ENCODE results near the gene CA12.

Gene CA12

DNA sequence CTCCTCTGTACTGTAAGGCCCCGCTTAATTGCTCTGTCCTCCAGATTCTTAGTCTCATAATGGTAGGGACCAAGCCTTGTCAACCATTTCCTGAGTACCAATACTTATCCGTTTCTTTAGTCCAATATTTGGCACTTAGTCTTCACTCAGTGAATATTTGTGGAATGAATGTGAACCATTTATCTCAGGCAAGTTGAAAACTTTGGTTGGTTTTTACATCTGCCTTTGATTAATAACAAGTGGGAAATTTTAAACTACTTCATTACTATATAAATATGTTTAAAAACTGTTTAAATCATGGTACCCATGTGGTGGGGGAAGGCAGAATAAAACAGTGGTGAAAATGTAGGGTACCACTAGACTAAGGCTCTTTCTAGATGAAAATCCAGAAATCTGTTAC is 15.2 kb downstream of the CA12 start:
- Histone ChIP-seq H3K4me1 (ENCODE audit: insufficient read depth, low read length) (peaks cover 20% of the 10 kb centered on the region), H3K27ac (ENCODE audit: low read depth, low read length) (no peak overlapping the region), H3K36me3 (ENCODE audit: insufficient read depth, low read length) (no peaks in the 10 kb centered on the region), H3K27me3 (ENCODE audit: insufficient read depth, low read length) (no peaks in the 10 kb centered on the region), H3K9me3 (ENCODE audit: insufficient read depth, low read depth, low read length) (no peaks in the 10 kb centered on the region), H3K4me3 (ENCODE audit: low read length) (no peak overlapping the region), H3K9ac (ENCODE audit: low read depth, low read length) (no peak overlapping the region)
- 97% methylated on average over 2 of the region's 2 CpGs for WGBS

DNA sequence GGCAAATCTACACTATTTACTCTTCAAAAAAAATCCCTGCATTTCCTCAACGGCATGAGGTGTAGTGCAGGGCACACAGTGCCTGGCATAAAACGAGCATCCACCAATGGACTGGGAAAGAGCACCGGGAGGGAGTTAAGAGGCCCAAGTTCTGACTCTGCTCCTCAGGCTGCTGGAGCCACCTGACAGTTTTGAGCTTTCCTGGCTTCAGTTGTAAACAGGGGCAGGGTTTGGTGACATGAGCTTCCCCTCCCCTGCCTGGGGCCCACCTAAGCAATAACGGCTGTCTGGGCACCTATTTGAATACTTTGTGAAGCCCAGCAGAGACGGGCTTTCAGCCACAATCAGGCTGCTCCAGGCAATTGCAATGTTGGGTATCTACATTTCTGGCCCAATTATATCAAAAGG is 16.4 kb downstream of the CA12 start:
- WGBS, result 83% methylated on average over 5 of the region's 5 CpGs

DNA sequence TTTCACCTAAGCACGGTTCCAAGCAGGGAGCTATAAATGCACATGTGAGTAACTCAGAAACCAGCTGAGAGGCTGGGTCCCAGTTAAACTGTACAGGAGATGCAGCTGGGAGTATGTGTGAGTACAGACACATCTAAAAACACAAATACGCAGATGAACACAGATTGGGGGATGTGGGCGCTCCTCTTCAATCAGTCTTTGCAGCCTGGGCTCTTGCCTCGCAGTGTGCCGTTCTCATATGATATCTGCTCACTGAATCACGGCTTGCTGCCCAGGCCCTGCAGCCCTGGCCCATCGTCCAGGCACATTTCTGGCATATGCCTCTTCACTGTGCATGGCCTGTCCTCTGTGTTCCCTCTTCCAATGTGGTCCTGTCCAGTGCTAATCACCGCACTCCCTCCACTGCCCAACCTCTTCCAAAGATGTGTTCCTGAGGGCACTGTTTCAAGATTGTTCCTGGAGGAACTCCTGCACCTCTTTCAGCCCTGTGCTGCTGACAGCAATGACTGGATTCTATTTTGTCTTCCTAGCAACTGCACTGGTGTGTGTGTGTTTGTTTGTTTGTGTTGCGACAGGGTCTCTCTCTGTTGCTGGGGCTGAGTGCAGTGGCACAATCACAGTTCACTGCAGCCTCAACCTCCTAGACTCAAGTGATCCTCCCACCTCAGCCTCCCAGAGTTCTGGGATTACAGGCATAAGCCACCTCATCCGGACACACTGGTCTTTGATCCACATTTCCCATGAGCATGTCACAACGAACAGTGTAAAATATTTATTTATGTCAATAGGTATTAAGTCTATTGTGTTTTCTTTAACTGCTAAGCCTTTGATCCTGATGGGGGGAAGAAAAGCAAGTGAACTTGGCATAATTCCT is 17.0 kb downstream of the CA12 start:
- WGBS, result 91% methylated on average over 10 of the region's 11 CpGs
- Histone ChIP-seq H3K27me3 (ENCODE audit: insufficient read depth, low read length) (no peaks in the 10 kb centered on the region), H3K9ac (ENCODE audit: low read depth, low read length) (no peak overlapping the region), H3K27ac (ENCODE audit: low read depth, low read length) (no peak overlapping the region), H3K4me3 (ENCODE audit: low read length) (no peak overlapping the region), H3K36me3 (ENCODE audit: insufficient read depth, low read length) (no peaks in the 10 kb centered on the region), H3K9me3 (ENCODE audit: insufficient read depth, low read depth, low read length) (no peaks in the 10 kb centered on the region), H3K4me1 (ENCODE audit: insufficient read depth, low read length) (peaks cover 14% of the 10 kb centered on the region; the same call in 1 of the 2 replicates)

More for the DNA sequence above, 16.4 kb downstream of the CA12 start:
- Histone ChIP-seq H3K27ac (ENCODE audit: low read depth, low read length) (no peak overlapping the region), H3K9ac (ENCODE audit: low read depth, low read length) (no peak overlapping the region), H3K27me3 (ENCODE audit: insufficient read depth, low read length) (no peaks in the 10 kb centered on the region), H3K36me3 (ENCODE audit: insufficient read depth, low read length) (no peaks in the 10 kb centered on the region), H3K4me3 (ENCODE audit: low read length) (no peak overlapping the region), H3K9me3 (ENCODE audit: insufficient read depth, low read depth, low read length) (no peaks in the 10 kb centered on the region), H3K4me1 (ENCODE audit: insufficient read depth, low read length) (peaks cover 15% of the 10 kb centered on the region; the same call in 1 of the 2 replicates)

DNA sequence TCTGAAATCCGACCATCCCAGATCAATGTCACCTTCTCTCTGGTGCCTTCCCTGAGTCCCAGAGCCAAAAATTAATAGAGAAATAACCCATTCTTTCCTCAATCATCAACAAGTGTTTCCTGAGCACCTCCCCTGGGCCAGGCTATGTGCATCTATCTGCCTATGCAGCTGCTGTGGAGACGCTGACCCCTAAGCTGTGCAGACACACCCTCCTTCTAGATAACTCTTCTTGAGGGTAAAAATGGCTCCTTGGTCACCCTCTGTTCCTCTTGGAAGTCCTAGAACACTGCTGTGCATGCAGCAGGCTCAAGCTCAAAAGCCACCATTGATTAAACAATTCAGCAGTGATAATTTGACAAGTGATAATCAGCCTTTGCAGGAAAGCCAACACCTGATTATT is 18.4 kb downstream of the CA12 start:
- Histone ChIP-seq H3K4me3 (ENCODE audit: low read length) (no peak overlapping the region), H3K36me3 (ENCODE audit: insufficient read depth, low read length) (no peaks in the 10 kb centered on the region), H3K4me1 (ENCODE audit: insufficient read depth, low read length) (peaks cover 10% of the 10 kb centered on the region; the same call in 1 of the 2 replicates), H3K27me3 (ENCODE audit: insufficient read depth, low read length) (no peaks in the 10 kb centered on the region), H3K27ac (ENCODE audit: low read depth, low read length) (no peak overlapping the region), H3K9me3 (ENCODE audit: insufficient read depth, low read depth, low read length) (no peaks in the 10 kb centered on the region), H3K9ac (ENCODE audit: low read depth, low read length) (no peak overlapping the region)
- 86% methylated on average over 2 of the region's 2 CpGs for WGBS

DNA sequence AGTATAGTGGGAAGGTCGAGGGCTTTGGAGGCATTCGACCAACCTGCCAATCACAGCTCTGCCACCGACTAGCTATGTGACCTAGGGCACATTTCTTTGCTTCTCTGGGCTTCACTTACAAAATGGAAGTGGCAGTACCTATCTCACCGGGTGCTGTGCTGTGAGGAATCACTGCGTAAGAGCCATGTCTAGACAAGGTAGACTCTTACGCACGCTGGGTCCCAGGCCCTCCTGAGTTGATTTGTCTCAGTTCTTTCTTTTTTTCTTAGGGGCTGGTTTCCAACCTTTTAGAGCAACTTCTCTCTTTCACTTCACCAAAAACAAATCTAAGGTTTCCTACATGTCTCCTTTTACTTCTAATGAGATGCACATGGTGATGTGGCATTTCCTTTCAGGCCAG is 18.8 kb downstream of the CA12 start:
- Histone ChIP-seq H3K9me3 (ENCODE audit: insufficient read depth, low read depth, low read length) (no peaks in the 10 kb centered on the region), H3K4me1 (ENCODE audit: insufficient read depth, low read length) (peaks cover 10% of the 10 kb centered on the region; the same call in 1 of the 2 replicates), H3K27me3 (ENCODE audit: insufficient read depth, low read length) (no peaks in the 10 kb centered on the region), H3K9ac (ENCODE audit: low read depth, low read length) (no peak overlapping the region), H3K36me3 (ENCODE audit: insufficient read depth, low read length) (no peaks in the 10 kb centered on the region), H3K27ac (ENCODE audit: low read depth, low read length) (no peak overlapping the region), H3K4me3 (ENCODE audit: low read length) (no peak overlapping the region)
- 96% methylated on average over 7 of the region's 7 CpGs for WGBS

DNA sequence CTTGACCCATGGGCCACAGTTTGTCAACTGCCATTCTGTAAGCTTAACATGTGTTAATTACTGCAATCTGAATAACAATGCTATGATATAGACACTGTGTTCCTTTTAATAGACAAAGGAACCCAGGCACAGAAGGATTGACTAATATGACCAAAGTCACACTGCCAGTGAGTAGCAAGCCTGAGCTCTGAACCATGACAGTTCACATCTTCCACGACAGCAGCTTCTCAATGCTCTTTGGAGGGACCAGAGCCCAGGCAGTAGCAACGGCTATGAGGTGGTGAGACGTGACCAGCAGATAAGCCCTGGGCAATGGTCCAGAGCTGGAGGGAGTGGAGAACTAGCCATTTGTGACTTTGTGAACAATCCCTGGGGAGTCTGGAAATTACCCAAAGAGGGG is 19.4 kb downstream of the CA12 start:
- H3K27ac ChIP-seq (ENCODE audit: low read depth, low read length), result no peak overlapping the region
- WGBS, result 91% methylated on average over 3 of the region's 3 CpGs
- no peak overlapping the region for H3K9ac ChIP-seq (ENCODE audit: low read depth, low read length)
- no peak overlapping the region for H3K4me3 ChIP-seq (ENCODE audit: low read length)
- H3K27me3 ChIP-seq (ENCODE audit: insufficient read depth, low read length), result no peaks in the 10 kb centered on the region
- no peaks in the 10 kb centered on the region for H3K9me3 ChIP-seq (ENCODE audit: insufficient read depth, low read depth, low read length)
- H3K4me1 ChIP-seq (ENCODE audit: insufficient read depth, low read length), result peaks cover 10% of the 10 kb centered on the region; the same call in 1 of the 2 replicates
- no peaks in the 10 kb centered on the region for H3K36me3 ChIP-seq (ENCODE audit: insufficient read depth, low read length)

DNA sequence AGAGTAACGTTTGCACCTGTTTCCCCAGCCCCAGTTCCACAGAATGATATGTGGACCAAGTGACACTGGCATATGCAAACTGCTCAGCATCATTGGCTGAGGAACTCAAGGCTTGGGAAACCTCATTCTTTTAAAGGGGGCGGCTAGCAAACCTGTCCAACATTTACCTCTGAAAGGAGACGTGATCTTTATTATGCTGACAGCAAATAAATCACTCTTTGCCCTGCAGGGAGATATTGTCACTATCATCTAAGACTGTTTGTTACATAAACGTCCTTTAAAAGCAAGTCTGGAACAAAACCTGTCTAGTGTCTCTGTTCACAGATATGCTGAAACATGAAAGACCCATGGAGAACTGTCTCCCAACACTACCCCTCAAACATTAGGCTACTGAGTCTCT is 21.5 kb downstream of the CA12 start:
- H3K27me3 ChIP-seq (ENCODE audit: insufficient read depth, low read length), result no peaks in the 10 kb centered on the region
- no peaks in the 10 kb centered on the region for H3K9me3 ChIP-seq (ENCODE audit: insufficient read depth, low read depth, low read length)
- H3K9ac ChIP-seq (ENCODE audit: low read depth, low read length), result no peak overlapping the region
- H3K4me3 ChIP-seq (ENCODE audit: low read length), result no peak overlapping the region
- H3K36me3 ChIP-seq (ENCODE audit: insufficient read depth, low read length), result no peaks in the 10 kb centered on the region
- peaks cover 10% of the 10 kb centered on the region; the same call in 1 of the 2 replicates for H3K4me1 ChIP-seq (ENCODE audit: insufficient read depth, low read length)
- WGBS, result 83% methylated on average over 4 of the region's 4 CpGs
- H3K27ac ChIP-seq (ENCODE audit: low read depth, low read length), result no peak overlapping the region

DNA sequence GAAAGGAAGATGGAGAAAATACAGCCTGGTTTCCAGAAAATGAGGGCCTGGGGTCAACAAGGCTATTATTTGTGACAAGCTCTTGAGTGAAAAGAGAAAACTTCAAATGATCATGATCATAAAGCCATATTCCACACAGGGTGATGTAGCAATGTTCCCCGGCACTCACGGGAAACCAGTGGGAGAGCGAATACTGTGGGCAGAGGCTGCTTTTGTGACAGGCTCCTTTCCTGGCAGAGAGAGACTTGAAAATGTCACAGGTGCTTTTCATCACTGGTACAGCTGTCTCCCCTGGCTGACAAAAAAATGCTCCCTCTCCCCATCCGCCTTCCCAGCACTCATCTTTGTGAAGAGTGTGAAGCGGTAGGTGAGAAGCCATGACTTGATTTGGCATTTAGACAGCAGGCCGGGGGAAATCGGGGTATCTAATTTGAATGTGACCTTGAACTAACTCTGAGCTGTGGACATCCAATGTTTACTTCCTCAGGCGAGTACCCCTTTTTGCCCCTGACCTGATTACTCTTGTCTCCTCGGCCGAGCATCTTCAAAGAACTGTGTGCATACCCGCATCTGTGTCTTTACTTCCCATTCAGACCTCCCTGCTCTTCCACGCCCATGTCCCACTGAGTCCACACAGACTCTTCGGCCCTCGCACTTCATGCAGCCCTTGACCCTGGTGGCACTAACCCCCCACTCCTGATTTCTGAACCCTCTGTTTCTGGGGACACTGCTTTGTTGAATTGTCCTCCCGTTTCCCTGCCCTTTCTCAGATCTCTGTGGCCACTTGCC is 23.2 kb downstream of the CA12 start:
- Histone ChIP-seq H3K4me3 (ENCODE audit: low read length) (no peak overlapping the region), H3K27me3 (ENCODE audit: insufficient read depth, low read length) (no peaks in the 10 kb centered on the region), H3K36me3 (ENCODE audit: insufficient read depth, low read length) (no peaks in the 10 kb centered on the region), H3K9me3 (ENCODE audit: insufficient read depth, low read depth, low read length) (no peaks in the 10 kb centered on the region), H3K27ac (ENCODE audit: low read depth, low read length) (no peak overlapping the region), H3K4me1 (ENCODE audit: insufficient read depth, low read length) (peaks cover 10% of the 10 kb centered on the region; the same call in 1 of the 2 replicates), H3K9ac (ENCODE audit: low read depth, low read length) (no peak overlapping the region)
- WGBS, result 80% methylated on average over 15 of the region's 15 CpGs

DNA sequence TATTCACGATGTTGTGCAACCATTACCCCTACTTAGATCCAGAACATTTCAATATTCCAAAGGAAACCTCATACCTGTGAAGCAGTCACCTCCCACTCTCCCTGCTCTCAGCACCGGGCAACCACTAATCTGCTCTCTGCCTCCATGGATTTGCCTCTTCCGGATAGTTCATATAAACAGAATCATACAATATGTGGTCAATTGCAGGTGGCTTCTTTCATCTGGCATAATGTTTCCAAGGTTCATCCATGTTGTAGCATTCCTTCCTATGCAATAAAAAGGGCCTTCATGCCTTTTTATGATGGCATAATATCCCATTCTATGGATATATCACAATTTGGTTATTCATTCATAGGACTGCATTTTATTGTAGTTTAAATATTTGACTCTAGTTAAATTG is 23.9 kb downstream of the CA12 start:
- Histone ChIP-seq H3K9me3 (ENCODE audit: insufficient read depth, low read depth, low read length) (no peaks in the 10 kb centered on the region), H3K27ac (ENCODE audit: low read depth, low read length) (no peak overlapping the region), H3K9ac (ENCODE audit: low read depth, low read length) (no peak overlapping the region), H3K27me3 (ENCODE audit: insufficient read depth, low read length) (no peaks in the 10 kb centered on the region), H3K36me3 (ENCODE audit: insufficient read depth, low read length) (no peaks in the 10 kb centered on the region), H3K4me1 (ENCODE audit: insufficient read depth, low read length) (peaks cover 10% of the 10 kb centered on the region; the same call in 1 of the 2 replicates), H3K4me3 (ENCODE audit: low read length) (no peak overlapping the region)
- WGBS, result 90% methylated on average over 3 of the region's 3 CpGs

DNA sequence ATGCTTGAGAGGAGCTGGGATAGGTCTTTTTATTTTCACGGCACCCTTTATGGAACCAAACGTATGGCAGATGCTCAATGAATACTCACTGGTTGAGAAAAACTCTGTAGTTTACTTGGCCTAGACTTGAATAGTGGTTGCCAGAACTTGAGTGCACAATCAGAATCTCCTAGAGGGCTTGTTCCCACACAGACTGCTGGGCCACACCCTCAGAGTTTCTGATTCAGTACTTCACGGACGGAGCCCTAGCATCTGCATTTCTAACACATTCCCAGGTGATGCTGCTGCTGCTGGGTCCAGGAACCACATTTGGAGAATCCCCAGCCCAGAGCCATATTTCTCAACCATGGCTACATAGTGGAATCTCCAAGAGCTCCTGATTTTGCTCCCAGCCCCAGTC is 24.6 kb downstream of the CA12 start:
- H3K9me3 ChIP-seq (ENCODE audit: insufficient read depth, low read depth, low read length), result no peaks in the 10 kb centered on the region
- no peak overlapping the region for H3K4me3 ChIP-seq (ENCODE audit: low read length)
- H3K27ac ChIP-seq (ENCODE audit: low read depth, low read length), result no peak overlapping the region
- WGBS, result 92% methylated on average over 4 of the region's 4 CpGs
- H3K36me3 ChIP-seq (ENCODE audit: insufficient read depth, low read length), result no peaks in the 10 kb centered on the region
- no peaks in the 10 kb centered on the region for H3K27me3 ChIP-seq (ENCODE audit: insufficient read depth, low read length)
- no peak overlapping the region for H3K9ac ChIP-seq (ENCODE audit: low read depth, low read length)
- peaks cover 6% of the 10 kb centered on the region; the same call in 1 of the 2 replicates for H3K4me1 ChIP-seq (ENCODE audit: insufficient read depth, low read length)
